Body of pancreas (tissue), 4 donors: ENCODE results near the gene PDE4D. TPM values are rescaled to one million over a fixed set of nuclear protein-coding genes. Genes with fewer than 3 reads are reported as not detected.

Experiments used
- ATAC-seq: fragments of 150-250 bp; one replicate; pipeline ENCODE4 v1.9.1; 2016
- DNase-seq, 4 donors: peaks; one replicate each; pipeline ENCODE4 v3.0.0-alpha.2; 2019
- H3K27ac ChIP-seq, 4 donors: fragments of 200-600 bp; sonication (generic); 1 replicate in 3 of 4; 2 replicates in 1 of 4; pipeline versions ENCODE4 v1.5.1 to v1.6.1; 2016 to 2019; ENCODE audit warnings: mild to moderate bottlenecking in 1 of 4, mixed read lengths in 1 of 4, moderate library complexity in 1 of 4
- H3K27me3 ChIP-seq, 2 donors: fragments of 200-600 bp; sonication (generic); one replicate each; pipeline ENCODE4 v1.6.0; 2016; ENCODE audit warnings: mild to moderate bottlenecking in 1 of 2
- H3K36me3 ChIP-seq, 2 donors: fragments of 200-600 bp; sonication (generic); replicated peaks in 1 of 2; 2 replicates each; pipeline ENCODE4 v1.5.1; 2016; ENCODE audit warnings: low read depth in 2 of 2; ENCODE audit not compliant: insufficient read depth in 1 of 2
- H3K4me1 ChIP-seq: fragments of 200-600 bp; sonication (generic); one replicate; pipeline ENCODE4 v1.6.0; 2016
- H3K4me3 ChIP-seq, 2 donors: fragments of 200-600 bp; sonication (generic); 1 replicate in 1 of 2; 2 replicates in 1 of 2; pipeline ENCODE4 v1.5.1; 2016 to 2019
- H3K9me3 ChIP-seq, 3 donors: fragments of 200-600 bp; sonication (generic); 1 replicate in 2 of 3; 2 replicates in 1 of 3; pipeline ENCODE4 v1.5.1; 2016
- POLR2A ChIP-seq, 3 donors: fragments of 450-650 bp; IDR thresholded peaks; one replicate each; pipeline ENCODE4 v1.6.1; 2016; ENCODE audit warnings: antibody characterized with exemption in 3 of 3, mild to moderate bottlenecking in 2 of 3
- WGBS, 2 donors: methylation state at CpG; one replicate each; pipeline ENCODE4 v1.1.5; 2017; 5-methylcytosine and 5-hydroxymethylcytosine counted together
- intact Hi-C: fragments of 100-400 bp; cut with DNase I; formaldehyde crosslinking; loops from one replicate; pipeline ENCODE4 v1.15.1; 2023
- total RNA-seq, 2 donors: library from RNA; depleted of rRNA; stranded (reverse); fragments of >200 nt; gene quantifications; one replicate each; pipeline ENCODE4 v1.1.0, GENCODE V29; 2016
- TF ChIP-seq, protein P1 (sequence below), 7 experiments: fragments of 450-650 bp in 4 of 7; fragments of 200-600 bp in 3 of 7; sonication (generic) in 3 of 7; IDR thresholded peaks; one replicate each; pipeline ENCODE4 v1.5.1; 2016 to 2019; ENCODE audit warnings: antibody characterized with exemption in 7 of 7

Gene PDE4D
- total RNA-seq, 2 donors from 2014 or later: 8.6 to 9.2 TPM

DNA sequence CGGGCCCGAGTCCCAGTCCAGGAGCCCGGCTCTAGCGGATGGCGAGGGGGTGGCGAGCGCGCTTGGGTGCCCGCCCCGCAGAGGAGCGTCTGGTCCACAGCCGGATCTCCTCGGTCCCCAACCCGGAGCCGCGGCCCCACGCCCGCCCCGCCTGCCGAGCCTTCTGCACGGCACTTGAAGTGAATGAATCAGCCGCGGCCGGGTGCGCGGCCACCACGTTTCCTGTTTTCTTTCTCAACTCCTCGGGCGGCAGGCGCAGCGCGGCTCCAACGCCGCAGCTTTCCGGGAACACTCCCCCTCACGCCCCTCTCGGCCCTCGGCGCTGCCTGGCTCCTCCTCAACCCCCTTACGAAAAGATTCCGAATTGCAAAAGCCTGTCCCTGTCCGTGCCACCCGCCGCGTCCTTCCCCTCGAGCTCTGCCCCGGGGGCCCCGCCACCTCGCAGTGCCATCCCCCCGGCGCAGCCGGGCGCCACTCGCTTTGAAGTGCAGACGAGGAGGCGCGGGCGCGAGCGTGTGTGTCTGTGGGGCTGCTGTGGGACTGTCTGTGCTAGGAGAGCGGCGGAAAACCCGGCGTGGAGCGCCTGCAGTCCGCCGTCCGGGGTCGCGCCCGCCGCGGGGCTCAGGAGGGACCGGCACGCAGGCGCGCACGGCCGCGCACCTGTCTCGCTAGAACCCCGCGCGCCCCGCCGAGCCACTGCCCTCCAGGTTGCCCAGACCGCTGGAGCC lies 854.1 kb downstream of the PDE4D start:
- 1 to 7% methylated on average over 6 to 86 of the region's 87 CpGs for WGBS, 2 donors
- Histone ChIP-seq H3K4me1 (peaks cover 19% of the 10 kb centered on the region), H3K4me3 (peak overlapping the region; percentile 53 to 74), H3K27me3 (no peaks in the 10 kb centered on the region), H3K9me3 (no peaks in the 10 kb centered on the region), H3K36me3 (no peaks in the 10 kb centered on the region), H3K27ac (peak overlapping the region in 3 of 4 donors; percentile 49 to 65 (median 58))
- intact Hi-C loops: loop anchor here (10.0 kb wide), 1 partner anchor 125 kb away; no protein-coding TSS in a partner anchor
- TF ChIP-seq, protein P1, sequence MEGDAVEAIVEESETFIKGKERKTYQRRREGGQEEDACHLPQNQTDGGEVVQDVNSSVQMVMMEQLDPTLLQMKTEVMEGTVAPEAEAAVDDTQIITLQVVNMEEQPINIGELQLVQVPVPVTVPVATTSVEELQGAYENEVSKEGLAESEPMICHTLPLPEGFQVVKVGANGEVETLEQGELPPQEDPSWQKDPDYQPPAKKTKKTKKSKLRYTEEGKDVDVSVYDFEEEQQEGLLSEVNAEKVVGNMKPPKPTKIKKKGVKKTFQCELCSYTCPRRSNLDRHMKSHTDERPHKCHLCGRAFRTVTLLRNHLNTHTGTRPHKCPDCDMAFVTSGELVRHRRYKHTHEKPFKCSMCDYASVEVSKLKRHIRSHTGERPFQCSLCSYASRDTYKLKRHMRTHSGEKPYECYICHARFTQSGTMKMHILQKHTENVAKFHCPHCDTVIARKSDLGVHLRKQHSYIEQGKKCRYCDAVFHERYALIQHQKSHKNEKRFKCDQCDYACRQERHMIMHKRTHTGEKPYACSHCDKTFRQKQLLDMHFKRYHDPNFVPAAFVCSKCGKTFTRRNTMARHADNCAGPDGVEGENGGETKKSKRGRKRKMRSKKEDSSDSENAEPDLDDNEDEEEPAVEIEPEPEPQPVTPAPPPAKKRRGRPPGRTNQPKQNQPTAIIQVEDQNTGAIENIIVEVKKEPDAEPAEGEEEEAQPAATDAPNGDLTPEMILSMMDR (IDR thresholded peaks at IDR 0.05): no peak
- peak in 2 of 3 donors; percentile 47 to 62 for TF ChIP-seq POLR2A (IDR thresholded peaks at IDR 0.05)
- DNase-seq (peak; percentile 53 to 75 (median 62)), ATAC-seq (peak; percentile 60)

DNA sequence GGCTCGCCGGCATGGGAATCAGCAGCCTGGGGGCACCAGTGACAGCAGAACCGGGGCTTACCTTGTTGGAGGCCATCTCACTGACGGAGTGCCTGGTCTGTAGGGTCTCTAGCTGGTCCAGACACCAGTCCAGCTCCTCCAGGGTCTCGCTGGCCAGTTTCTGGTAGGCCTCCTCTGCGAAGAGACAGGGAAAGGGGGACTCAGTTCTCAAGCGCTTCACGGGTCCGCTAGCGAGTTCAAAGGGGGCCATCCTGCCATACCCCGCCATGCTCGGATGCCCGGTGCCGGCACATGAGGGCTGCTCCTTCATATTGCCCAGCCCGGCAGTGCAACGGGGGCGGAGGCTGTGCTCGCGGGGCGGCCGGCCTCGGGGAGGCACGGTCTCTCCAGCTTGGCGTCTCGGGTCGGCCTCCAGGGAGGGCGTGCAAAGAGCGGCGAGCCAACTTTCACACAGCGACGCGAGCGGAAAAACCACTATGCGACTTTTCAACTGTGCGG lies 854.7 kb downstream of the PDE4D start:
- peak overlapping the region in 2 of 4 donors; percentile 58 to 65 for H3K27ac ChIP-seq
- ATAC-seq: no peak

DNA sequence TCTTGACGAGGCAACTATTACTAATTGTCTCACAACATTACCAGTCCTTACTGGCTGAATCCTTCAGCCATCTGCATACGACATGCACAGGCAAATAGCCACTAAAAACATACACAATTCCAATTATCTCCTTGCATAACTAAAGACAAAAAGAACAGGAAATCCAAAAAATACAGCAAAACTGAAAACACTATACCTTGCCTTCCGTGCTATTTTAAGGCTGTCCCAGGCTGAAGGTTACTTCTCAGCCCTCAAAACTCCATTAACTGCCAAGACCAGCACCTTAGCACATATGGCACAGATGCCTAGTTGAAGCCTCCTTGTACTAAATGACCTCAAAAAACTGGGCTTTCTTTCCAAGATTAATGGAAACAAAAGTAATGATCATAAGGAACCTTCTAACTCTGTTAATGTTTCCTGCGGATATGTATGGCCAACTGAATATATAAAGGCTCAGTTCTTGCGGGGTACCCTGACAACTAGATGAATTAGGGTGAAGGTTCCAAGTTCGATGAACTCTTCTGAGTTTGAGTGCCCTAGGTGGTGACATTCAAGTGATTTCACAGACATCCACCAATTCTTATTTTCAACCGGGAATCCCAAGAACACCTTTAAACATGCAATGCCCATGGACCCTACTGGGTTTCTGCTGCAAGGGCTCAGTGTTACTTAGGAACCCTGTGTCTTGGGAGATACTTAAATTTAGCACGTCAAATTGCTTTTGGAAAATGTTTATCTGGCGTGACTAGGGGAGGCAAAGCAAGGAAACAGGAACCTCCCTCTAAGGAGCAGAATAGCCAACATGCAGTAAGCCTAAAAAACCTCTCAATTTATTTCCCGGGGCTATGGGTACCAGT lies 855.4 kb downstream of the PDE4D start:
- Histone ChIP-seq H3K9me3 (no peaks in the 10 kb centered on the region), H3K27ac (peak overlapping the region in 1 of 4 donors; percentile 58), H3K4me3 (peak overlapping the region in 1 of 2 donors; percentile 53), H3K36me3 (no peaks in the 10 kb centered on the region), H3K4me1 (peaks cover 19% of the 10 kb centered on the region), H3K27me3 (no peaks in the 10 kb centered on the region)
- DNase-seq (no peak), ATAC-seq (no peak)
- TF ChIP-seq, protein P1 (IDR thresholded peaks at IDR 0.05): no peak
- TF ChIP-seq POLR2A (IDR thresholded peaks at IDR 0.05): no peak
- WGBS, 2 donors: 76 to 85% methylated on average over 10 of the region's 10 CpGs
- intact Hi-C loops: loop anchor here (10.0 kb wide), 1 partner anchor 127 kb away; no protein-coding TSS in a partner anchor

More for the DNA sequence above, 854.7 kb downstream of the PDE4D start:
- H3K27me3 ChIP-seq: no peaks in the 10 kb centered on the region
- intact Hi-C loops: loop anchor here (10.0 kb wide), 1 partner anchor 126 kb away; no protein-coding TSS in a partner anchor
- TF ChIP-seq POLR2A (IDR thresholded peaks at IDR 0.05): no peak
- TF ChIP-seq, protein P1 (IDR thresholded peaks at IDR 0.05): no peak
- H3K4me1 ChIP-seq: peaks cover 19% of the 10 kb centered on the region
- no peaks in the 10 kb centered on the region for H3K9me3 ChIP-seq
- peak overlapping the region; percentile 53 to 74 for H3K4me3 ChIP-seq
- no peaks in the 10 kb centered on the region for H3K36me3 ChIP-seq
- WGBS, 2 donors: 13 to 18% methylated on average over 21 to 34 of the region's 35 CpGs
- no peak for DNase-seq

DNA sequence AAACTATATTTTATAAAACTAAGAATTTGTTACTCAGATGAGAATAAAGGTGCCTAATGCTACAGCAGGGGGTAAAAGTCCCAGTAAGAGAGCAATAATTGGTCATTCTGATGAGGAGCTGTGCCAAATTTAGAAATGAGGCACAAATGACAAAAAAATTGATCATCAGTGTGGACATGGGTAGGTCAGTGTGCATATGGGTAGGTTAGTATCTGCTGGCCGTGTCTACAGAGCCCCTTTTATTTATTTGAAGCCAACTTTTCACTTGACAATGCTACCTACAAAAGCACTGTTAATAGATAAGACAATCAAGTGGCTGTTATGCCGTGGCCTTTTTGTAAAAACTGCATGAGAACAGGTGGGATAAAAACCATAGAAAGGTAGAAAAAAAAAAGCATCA lies 856.1 kb downstream of the PDE4D start:
- WGBS, 2 donors: 80 to 85% methylated on average over 2 of the region's 2 CpGs
- no peaks in the 10 kb centered on the region for H3K9me3 ChIP-seq
- no peak overlapping the region for H3K27ac ChIP-seq
- H3K4me3 ChIP-seq: no peak overlapping the region
- ATAC-seq: no peak
- DNase-seq: no peak
- TF ChIP-seq, protein P1 (IDR thresholded peaks at IDR 0.05): no peak
- TF ChIP-seq POLR2A (IDR thresholded peaks at IDR 0.05): no peak
- peaks cover 19% of the 10 kb centered on the region for H3K4me1 ChIP-seq
- H3K27me3 ChIP-seq: no peaks in the 10 kb centered on the region
- no peaks in the 10 kb centered on the region for H3K36me3 ChIP-seq
- intact Hi-C loops: loop anchor here (10.0 kb wide), 1 partner anchor 127 kb away; no protein-coding TSS in a partner anchor
